Measurements from ENCODE around the gene LDLRAD2. TPM values are rescaled to one million over a fixed set of nuclear protein-coding genes. Genes with fewer than 3 reads are reported as not detected.
A peak's percentile ranks its signal among the peaks of the same experiment; 100 is the strongest.

LDLRAD2 gene
- total RNA-seq, 2 donors from 2014 or later = not detected

GRCh38 chr1:21778405-21778727, 33.7 kb upstream of the LDLRAD2 start:
- H3K27ac ChIP-seq = no peak overlapping the region
- no peak for TF ChIP-seq CTCF (IDR thresholded peaks at IDR 0.05)
- H3K9me3 ChIP-seq = no peaks in the 10 kb centered on the region
- no peak for DNase-seq (ENCODE audit: low spot score)
- H3K4me1 ChIP-seq = peaks cover 0 to 35% of the 10 kb centered on the region in 2 donors
- no peak overlapping the region for H3K4me3 ChIP-seq
- H3K36me3 ChIP-seq = no peaks in the 10 kb centered on the region
- H3K27me3 ChIP-seq = no peaks in the 10 kb centered on the region

GRCh38 chr1:21779613-21780521, 32.2 kb upstream of the LDLRAD2 start:
- H3K4me1 ChIP-seq = peaks cover 0 to 35% of the 10 kb centered on the region in 2 donors
- no peak overlapping the region for H3K4me3 ChIP-seq
- H3K27me3 ChIP-seq = no peaks in the 10 kb centered on the region
- no peaks in the 10 kb centered on the region for H3K36me3 ChIP-seq
- no peak for DNase-seq (ENCODE audit: low spot score)
- TF ChIP-seq CTCF (IDR thresholded peaks at IDR 0.05) = no peak
- H3K27ac ChIP-seq = no peak overlapping the region
- no peaks in the 10 kb centered on the region for H3K9me3 ChIP-seq

GRCh38 chr1:21781815-21782348, 30.2 kb upstream of the LDLRAD2 start:
- H3K4me3 ChIP-seq = peak overlapping the region; percentile 77 to 91
- no peaks in the 10 kb centered on the region for H3K36me3 ChIP-seq
- TF ChIP-seq CTCF (IDR thresholded peaks at IDR 0.05) = no peak
- peaks cover 0 to 23% of the 10 kb centered on the region in 2 donors for H3K4me1 ChIP-seq
- peak overlapping the region; percentile 99 to 100 for H3K27ac ChIP-seq
- H3K9me3 ChIP-seq = no peaks in the 10 kb centered on the region
- no peak for DNase-seq (ENCODE audit: low spot score)
- H3K27me3 ChIP-seq = no peaks in the 10 kb centered on the region

- DNase-seq (ENCODE audit: low spot score) = no peak
These were observed 29.7 kb upstream of the LDLRAD2 start for GRCh38 chr1:21782349-21782867.

More at GRCh38 chr1:21782349-21782867, 29.7 kb upstream of the LDLRAD2 start:
- H3K27me3 ChIP-seq = no peaks in the 10 kb centered on the region
- H3K4me3 ChIP-seq = peak overlapping the region; percentile 77 to 91
- H3K36me3 ChIP-seq = no peaks in the 10 kb centered on the region
- peak overlapping the region; percentile 99 to 100 for H3K27ac ChIP-seq
- H3K9me3 ChIP-seq = no peaks in the 10 kb centered on the region
- TF ChIP-seq CTCF (IDR thresholded peaks at IDR 0.05) = peak in 1 of 2 donors; percentile 48
- H3K4me1 ChIP-seq = peaks cover 0 to 23% of the 10 kb centered on the region in 2 donors

All from right atrium auricular region (tissue), 2 donors.